H1 (cell line): ENCODE measurements around the gene PGAM2. TPM values are rescaled to one million over a fixed set of nuclear protein-coding genes. Genes with fewer than 3 reads are reported as not detected.

Source experiments
- CTCF ChIA-PET: fragments of 300-600 bp; sonication (Branson Sonifier 250); formaldehyde crosslinking; loops from one replicate; lab custom pipeline; 2021; ENCODE audit not compliant: partially characterized antibody; lab: Charles Lee
- POLR2A ChIA-PET: fragments of 300-600 bp; sonication (Branson Sonifier 250); formaldehyde crosslinking; loops from one replicate; lab custom pipeline; 2021; ENCODE audit warnings: inconsistent platforms; ENCODE audit not compliant: partially characterized antibody; lab: Charles Lee
- DNase-seq, 2 experiments: peaks; one replicate each; pipeline versions ENCODE4 v3.0.0 to v3.0.0-alpha.2; 2010 to 2022; ENCODE audit warnings: low spot score in 2 of 2, low read depth in 1 of 2, mixed read lengths in 1 of 2
- FAIRE-seq: peaks from 2 replicates; lab custom pipeline; 2011; peaks lifted over from hg19 to GRCh38; lab: Jason Lieb, UNC
- H2AFZ ChIP-seq: 2 replicates; pipeline ENCODE4 v1.8.1; 2012; ENCODE audit warnings: low read length, inconsistent platforms
- H2AK5ac ChIP-seq: 2 replicates; pipeline ENCODE4 v1.6.1; 2013; ENCODE audit warnings: low read depth, low read length
- H2BK120ac ChIP-seq: replicated peaks from 2 replicates; pipeline ENCODE3; 2013; ENCODE audit warnings: low read depth, low read length, inconsistent platforms
- H2BK12ac ChIP-seq: 2 replicates; pipeline ENCODE4 v1.6.1; 2013; ENCODE audit warnings: low read depth, low read length
- H2BK15ac ChIP-seq: 2 replicates; pipeline ENCODE4 v1.6.1; 2013; ENCODE audit warnings: low read length
- H2BK20ac ChIP-seq: 2 replicates; pipeline ENCODE4 v1.6.1; 2013; ENCODE audit warnings: low read length
- H2BK5ac ChIP-seq: 2 replicates; pipeline ENCODE4 v1.6.1; 2013; ENCODE audit warnings: low read depth, low read length
- H3K14ac ChIP-seq: 2 replicates; pipeline ENCODE4 v1.6.1; 2013; ENCODE audit warnings: inconsistent platforms; ENCODE audit not compliant: insufficient read length
- H3K18ac ChIP-seq: 2 replicates; pipeline ENCODE4 v1.6.1; 2013; ENCODE audit warnings: low read length; ENCODE audit errors: extremely low read depth
- H3K23ac ChIP-seq: 2 replicates; pipeline ENCODE4 v1.6.1; 2013; ENCODE audit warnings: inconsistent platforms; ENCODE audit not compliant: insufficient read length
- H3K23me2 ChIP-seq: 2 replicates; pipeline ENCODE4 v1.6.1; 2013; ENCODE audit warnings: low read depth, low read length
- H3K27ac ChIP-seq: 2 replicates; pipeline ENCODE4 v1.6.1; 2011; ENCODE audit warnings: low read depth, low read length, inconsistent platforms
- H3K27me3 ChIP-seq, 4 experiments: replicated peaks in 1 of 4; 1 replicate in 1 of 4; 2 replicates in 3 of 4; pipeline versions ENCODE4 v1.6.1 to v1.8.1; 2011 to 2013; ENCODE audit warnings: low read length in 3 of 4, mild to moderate bottlenecking in 3 of 4, inconsistent platforms in 2 of 4, mixed read lengths in 2 of 4, moderate library complexity in 1 of 4; ENCODE audit not compliant: control insufficient read depth in 3 of 4, insufficient read depth in 3 of 4; ENCODE audit errors: extremely low read depth in 1 of 4
- H3K36me3 ChIP-seq, 4 experiments: 2 replicates each; pipeline versions ENCODE4 v1.6.1 to v1.8.1; 2011 to 2013; ENCODE audit warnings: mild to moderate bottlenecking in 4 of 4, low read length in 3 of 4, moderate library complexity in 2 of 4, control low read depth in 1 of 4, inconsistent platforms in 1 of 4; ENCODE audit not compliant: insufficient read depth in 4 of 4, control insufficient read depth in 2 of 4
- H3K4ac ChIP-seq: replicated peaks from 2 replicates; pipeline ENCODE3; 2013; ENCODE audit warnings: low read length, low read depth, mixed read lengths, inconsistent platforms; ENCODE audit not compliant: insufficient read length
- H3K4me1 ChIP-seq, 4 experiments: replicated peaks in 1 of 4; 1 replicate in 1 of 4; 2 replicates in 3 of 4; pipeline versions ENCODE4 v1.6.1 to v1.8.1; 2011 to 2013; ENCODE audit warnings: low read length in 3 of 4, inconsistent platforms in 2 of 4, mixed read lengths in 1 of 4; ENCODE audit not compliant: insufficient read depth in 4 of 4, control insufficient read depth in 3 of 4
- H3K4me2 ChIP-seq, 2 experiments: 2 replicates each; pipeline versions ENCODE4 v1.6.1 to v1.8.1; 2011 to 2013; ENCODE audit warnings: low read depth in 2 of 2, low read length in 2 of 2, control low read depth in 1 of 2, inconsistent platforms in 1 of 2, mild to moderate bottlenecking in 1 of 2; ENCODE audit not compliant: insufficient read depth in 1 of 2
- H3K4me3 ChIP-seq, 4 experiments: fragments of 200-600, 300-600 bp in 1 of 4; sonication (generic), shearing (Covaris generic), sonication (Bioruptor Twin) in 1 of 4; 2 replicates each; pipeline versions ENCODE4 v1.5.1 to v1.8.1; 2011 to 2016; ENCODE audit warnings: low read length in 4 of 4, low read depth in 3 of 4, control low read depth in 2 of 4, inconsistent platforms in 2 of 4, mild to moderate bottlenecking in 2 of 4, mixed read lengths in 1 of 4, moderate library complexity in 1 of 4; ENCODE audit not compliant: insufficient read depth in 2 of 4; ENCODE audit errors: extremely low read depth in 1 of 4
- H3K56ac ChIP-seq: replicated peaks from 2 replicates; pipeline ENCODE3; 2013; ENCODE audit warnings: low read depth, mild to moderate bottlenecking, mixed read lengths, low read length, inconsistent platforms; ENCODE audit not compliant: insufficient read length
- H3K79me1 ChIP-seq: 2 replicates; pipeline ENCODE4 v1.6.1; 2013; ENCODE audit warnings: low read depth, low read length, control low read depth
- H3K79me2 ChIP-seq, 2 experiments: 2 replicates each; pipeline versions ENCODE4 v1.6.1 to v1.8.1; 2012 to 2013; ENCODE audit warnings: low read length in 2 of 2, mild to moderate bottlenecking in 2 of 2, inconsistent platforms in 1 of 2; ENCODE audit not compliant: insufficient read depth in 2 of 2, control insufficient read depth in 1 of 2
- H3K9ac ChIP-seq, 4 experiments: replicated peaks in 1 of 4; 1 replicate in 1 of 4; 2 replicates in 3 of 4; pipeline versions ENCODE4 v1.6.1 to v1.8.1; 2011 to 2013; ENCODE audit warnings: low read depth in 3 of 4, low read length in 3 of 4, control low read depth in 2 of 4, mild to moderate bottlenecking in 2 of 4, moderate library complexity in 2 of 4, inconsistent platforms in 1 of 4; ENCODE audit errors: extremely low read depth in 1 of 4
- H3K9me3 ChIP-seq, 2 experiments: 2 replicates each; pipeline versions ENCODE4 v1.6.1 to v1.8.1; 2012 to 2013; ENCODE audit warnings: mild to moderate bottlenecking in 2 of 2, moderate library complexity in 2 of 2, control low read depth in 1 of 2, inconsistent platforms in 1 of 2, low read depth in 1 of 2, low read length in 1 of 2, mixed read lengths in 1 of 2; ENCODE audit not compliant: insufficient read depth in 2 of 2
- H4K20me1 ChIP-seq, 2 experiments: replicated peaks in 1 of 2; 2 replicates each; pipeline versions ENCODE3 to v1.8.1; 2011 to 2013; ENCODE audit warnings: inconsistent platforms in 2 of 2, low read length in 2 of 2, mild to moderate bottlenecking in 1 of 2; ENCODE audit not compliant: insufficient read depth in 2 of 2, control insufficient read depth in 1 of 2
- H4K5ac ChIP-seq: 2 replicates; pipeline ENCODE4 v1.6.1; 2013; ENCODE audit warnings: low read length, low read depth, mixed read lengths, inconsistent platforms; ENCODE audit not compliant: insufficient read length
- H4K8ac ChIP-seq: 2 replicates; pipeline ENCODE4 v1.8.0; 2013; ENCODE audit warnings: mild to moderate bottlenecking, moderate library complexity, low read length, inconsistent platforms; ENCODE audit not compliant: insufficient read depth; ENCODE audit errors: extremely low read depth
- H4K91ac ChIP-seq: replicated peaks from 2 replicates; pipeline ENCODE3; 2013; ENCODE audit warnings: low read length, mixed read lengths, inconsistent platforms; ENCODE audit not compliant: insufficient read length
- EZH2 ChIP-seq: fragments of 200-600 bp; sonication (generic); IDR thresholded peaks from 2 replicates; pipeline ENCODE4 v1.7.1; 2012; ENCODE audit warnings: low read depth, mild to moderate bottlenecking, moderate library complexity, low read length, inconsistent platforms; ENCODE audit not compliant: severe bottlenecking
- HDAC2 ChIP-seq, 2 experiments: fragments of 300-600 bp in 1 of 2; sonication (generic) in 1 of 2; IDR thresholded peaks; 2 replicates each; pipeline ENCODE4 v1.6.1; 2011 to 2012; ENCODE audit warnings: low read depth in 2 of 2, low read length in 2 of 2, mild to moderate bottlenecking in 2 of 2, moderate library complexity in 2 of 2, borderline replicate concordance in 1 of 2, inconsistent platforms in 1 of 2
- SP1 ChIP-seq: IDR thresholded peaks from 2 replicates; pipeline ENCODE4 v1.6.1; 2011; ENCODE audit warnings: low read depth, low read length
- YY1 ChIP-seq: IDR thresholded peaks from 2 replicates; pipeline ENCODE4 v1.6.1; 2011; ENCODE audit warnings: low read depth, mild to moderate bottlenecking, low read length
- WGBS, 2 experiments: shearing (Covaris generic) in 1 of 2; methylation state at CpG; one replicate each; pipeline versions ENCODE4 v1.1.6 to v1.1.7; 2013 to 2015; ENCODE audit warnings: low lambda C conversion rate in 2 of 2, mixed read lengths in 2 of 2, inconsistent platforms in 1 of 2, low coverage in 1 of 2, missing lambda C conversion rate in 1 of 2; ENCODE audit not compliant: insufficient replicate concordance in 2 of 2, insufficient coverage in 1 of 2, insufficient read length in 1 of 2; ENCODE audit errors: extremely low coverage in 1 of 2, missing lambda C conversion rate in 1 of 2; 5-methylcytosine and 5-hydroxymethylcytosine counted together
- polyA plus RNA-seq, 7 experiments: library from polyadenylated mRNA; depleted of rRNA in 3 of 7; stranded (reverse) in 5 of 7; unstranded in 2 of 7; fragments of >200 nt in 5 of 7; fragments of 200-250 nt in 2 of 7; gene quantifications; 1 replicate in 5 of 7; 2 replicates in 1 of 7; 4 replicates in 1 of 7; pipeline versions ENCODE4 v1.2.1 to v1.2.3, GENCODE V29; 2011 to 2013; ENCODE audit warnings: missing spikeins in 2 of 7, mixed read lengths in 2 of 7
- total RNA-seq: library from RNA; stranded (reverse); fragmentation: NEBNext Ultra II Directional; extraction: Animal tissue kit (Norgen Biotek cat#: 25700); gene quantifications from 2 replicates; pipeline ENCODE4 v1.2.1, GENCODE V29; 2021
- TF ChIP-seq, protein P1 (sequence below): IDR thresholded peaks from 2 replicates; pipeline ENCODE4 v1.6.1; 2011; ENCODE audit warnings: low read length, improper control_type of control experiment

Gene PGAM2
- total and polyA plus RNA-seq, 2 of the 8 experiments (the other 6 are each of a cell fraction or from before 2014, with no cell fraction given): 2.1 to 2.9 TPM

- Histone ChIP-seq H3K23me2 (peaks cover 13% of the 10 kb centered on the region), H2BK20ac (no peak overlapping the region), H3K9ac (peak overlapping the region; percentile 38 to 68 (median 48); a peak in 6 of 7 replicates), H2BK12ac (no peak overlapping the region), H2BK120ac (no peak overlapping the region), H3K27me3 (no peaks in the 10 kb centered on the region; a peak in 1 of 7 replicates), H3K9me3 (no peaks in the 10 kb centered on the region), H3K79me2 (peaks cover 0 to 25% of the 10 kb centered on the region in 2 experiments; a peak in 2 of 4 replicates), H3K14ac (no peak overlapping the region), H4K8ac (no peak overlapping the region; the same call in 1 of the 2 replicates), H2AFZ (no peak overlapping the region), H2AK5ac (no peak overlapping the region), H3K4me2 (peak overlapping the region; percentile 87 to 89), H3K36me3 (peaks cover 0 to 7% (median under 1%) of the 10 kb centered on the region in 4 experiments; a peak in 2 of 8 replicates), H3K4me3 (peak overlapping the region; percentile 79 to 92 (median 83)), H3K27ac (no peak overlapping the region), H4K20me1 (peaks cover 2 to 8% of the 10 kb centered on the region in 2 experiments), H3K4ac (peak overlapping the region; percentile 21), H4K91ac (no peak overlapping the region), H3K56ac (no peak overlapping the region), H4K5ac (no peak overlapping the region), H3K4me1 (peaks cover 0 to 6% (median 0%) of the 10 kb centered on the region in 4 experiments; a peak in 3 of 7 replicates), H3K18ac (no peak overlapping the region), H3K79me1 (peaks cover 2% of the 10 kb centered on the region; the same call in 1 of the 2 replicates), H2BK15ac (no peak overlapping the region), H2BK5ac (no peak overlapping the region), H3K23ac (no peak overlapping the region)
- DNase-seq (no peak), FAIRE-seq (no peak)
- CTCF ChIA-PET: interaction anchor here (0.8 to 2.2 kb wide), 3 partner anchors 18 to 30 kb away, joined by 4 to 9 read pairs (median 5); no protein-coding TSS in a partner anchor
- 36% methylated on average over 15 of the region's 15 CpGs; no CpG with 5 or more reads in 1 of the 2 experiments for WGBS, 2 experiments
- TF ChIP-seq, protein P1, sequence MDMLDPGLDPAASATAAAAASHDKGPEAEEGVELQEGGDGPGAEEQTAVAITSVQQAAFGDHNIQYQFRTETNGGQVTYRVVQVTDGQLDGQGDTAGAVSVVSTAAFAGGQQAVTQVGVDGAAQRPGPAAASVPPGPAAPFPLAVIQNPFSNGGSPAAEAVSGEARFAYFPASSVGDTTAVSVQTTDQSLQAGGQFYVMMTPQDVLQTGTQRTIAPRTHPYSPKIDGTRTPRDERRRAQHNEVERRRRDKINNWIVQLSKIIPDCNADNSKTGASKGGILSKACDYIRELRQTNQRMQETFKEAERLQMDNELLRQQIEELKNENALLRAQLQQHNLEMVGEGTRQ: no peak
- TF ChIP-seq HDAC2 (IDR thresholded peaks at IDR 0.05; ENCODE audit: borderline replicate concordance in 1 of 2, low read depth in 2 of 2, low read length in 2 of 2) (no peak), SP1 (no peak), EZH2 (no peak), YY1 (no peak)
- POLR2A ChIA-PET: interaction anchor here (0.6 to 2.8 kb wide), 5 partner anchors 10 to 141 kb away, joined by 3 to 16 read pairs (median 8); partner anchors contain the start of gene PGAM2
Observed at GRCh38 chr7:44045226-44046014, 19.9 kb downstream of the PGAM2 start.
